Fibroblast of skin of abdomen (primary cell): ENCODE measurements around the gene ADAM8.
"Not testable (repeated sequence)": the region's sequence is repeated elsewhere in the genome, so short reads cannot be mapped to it uniquely, and the experiment has no call there.

Experiments used
- DNase-seq: peaks from one replicate; pipeline ENCODE4 v3.0.0-alpha.2; 2013

ADAM8 gene

DNA sequence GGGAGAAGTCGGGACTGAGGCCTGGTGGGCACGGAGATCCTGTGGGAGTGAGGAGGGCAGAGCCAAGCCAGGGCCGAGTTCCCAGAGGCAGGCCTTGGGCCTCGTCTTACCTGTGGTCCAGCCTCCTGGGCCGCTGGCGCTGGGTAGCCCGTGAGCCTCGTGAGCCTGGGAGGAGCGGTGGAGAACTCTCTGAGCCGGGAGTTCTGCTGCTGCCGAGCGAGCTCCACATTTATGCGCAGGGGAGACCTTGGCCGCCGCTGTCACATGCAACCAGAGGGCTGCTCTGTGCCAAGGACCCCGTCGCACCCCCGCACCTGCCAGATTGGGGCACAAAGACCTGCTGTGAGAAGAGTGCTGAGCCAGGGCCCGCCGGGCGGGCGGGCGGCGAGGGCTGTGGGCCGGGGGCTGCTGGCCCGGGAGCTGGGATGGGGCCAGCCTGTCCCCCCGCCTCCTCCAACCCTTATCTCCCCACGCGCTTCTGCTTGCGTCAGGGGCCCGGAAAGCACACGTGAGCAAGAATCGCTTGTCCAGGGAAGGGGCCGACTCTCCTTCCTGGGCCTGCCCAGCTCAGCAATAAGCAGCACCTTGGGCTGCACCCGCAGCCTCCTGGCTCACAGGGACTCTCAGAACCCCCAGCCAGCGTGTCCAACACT, 28.9 kb downstream of the ADAM8 start:
- DNase-seq, result no peak

- no peak for DNase-seq
These were observed 30.4 kb downstream of the ADAM8 start for GRCh38 chr10:133246236-133246626.

- no peak for DNase-seq
These were observed 31.0 kb downstream of the ADAM8 start for GRCh38 chr10:133245439-133246235.

- no peak for DNase-seq
These were observed 33.1 kb downstream of the ADAM8 start for GRCh38 chr10:133243593-133243992.

DNA sequence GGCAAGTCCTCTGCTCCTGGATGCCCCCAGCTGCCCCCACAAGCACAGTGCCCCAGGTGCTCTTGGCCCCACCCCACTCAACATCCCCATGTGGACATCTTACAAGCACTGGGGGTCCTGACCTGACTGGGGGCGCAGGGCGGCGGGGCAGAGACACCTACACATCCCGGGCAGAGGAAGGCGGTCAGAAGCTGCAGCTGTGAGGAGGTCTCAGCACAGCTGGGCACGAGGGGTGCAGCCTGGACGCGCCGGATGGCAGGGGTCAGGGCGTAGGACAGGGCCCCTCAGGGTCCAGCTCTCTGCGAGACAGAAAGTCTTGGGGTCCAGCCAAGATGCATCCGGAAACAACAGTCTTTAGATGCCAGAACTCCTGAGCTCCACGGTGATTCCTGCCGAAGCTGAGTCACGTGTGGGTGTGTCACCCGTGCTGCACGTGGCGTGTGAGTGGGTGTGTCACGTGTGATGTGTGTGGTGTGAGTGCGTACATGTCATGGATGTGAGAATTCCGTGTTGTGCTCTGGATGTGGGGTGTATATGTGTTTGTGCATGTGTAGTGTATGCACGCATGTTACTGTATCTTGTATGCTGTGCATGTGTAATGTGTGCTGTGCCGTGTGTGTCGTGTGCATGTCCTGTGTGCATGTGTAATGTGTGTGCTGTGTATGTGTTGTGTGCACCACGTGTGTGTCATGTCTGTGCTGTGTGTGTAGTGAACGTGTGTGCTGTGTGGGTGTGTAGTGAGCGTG, 33.9 kb downstream of the ADAM8 start:
- DNase-seq, result no peak

DNA sequence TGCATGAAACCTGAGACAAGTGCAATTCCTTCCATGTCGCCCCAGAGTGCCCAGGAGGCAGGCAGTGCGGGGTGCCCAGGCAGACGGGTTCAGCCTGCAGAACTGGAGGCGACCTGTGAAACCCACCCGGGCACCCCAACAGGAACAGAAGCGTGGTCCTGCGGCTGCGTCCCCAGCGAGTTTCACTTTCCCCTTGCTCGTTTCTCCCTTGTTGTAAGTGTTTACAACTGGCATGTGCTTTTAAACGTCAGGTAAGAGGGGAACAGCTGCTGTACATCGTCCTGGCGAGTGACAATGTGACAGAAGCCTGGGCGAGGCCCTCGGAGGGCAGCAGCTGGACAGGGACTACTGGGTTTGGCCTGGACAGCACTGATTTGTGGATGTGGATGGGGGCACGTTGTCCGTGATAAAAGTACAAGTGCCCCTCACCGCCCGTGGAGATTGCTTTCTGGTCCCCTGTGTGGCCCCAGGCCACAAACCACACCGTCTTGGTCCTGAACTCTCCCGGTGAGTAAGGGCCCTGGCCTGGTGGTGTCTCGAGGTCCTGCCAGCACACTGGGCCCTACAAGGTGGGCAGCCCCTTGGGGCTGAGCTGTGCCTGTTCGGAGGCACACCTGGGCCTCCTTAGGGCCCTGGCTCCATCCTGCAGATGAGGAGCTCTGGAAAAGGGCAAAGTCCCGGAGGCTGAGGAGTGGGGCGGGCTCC, 35.0 kb downstream of the ADAM8 start:
- DNase-seq, result no peak

- DNase-seq, result no peak
These were observed 36.7 kb downstream of the ADAM8 start for GRCh38 chr10:133239990-133240389.

GRCh38 chr10:133238466-133238804, 38.2 kb downstream of the ADAM8 start:
- DNase-seq, result no peak

GRCh38 chr10:133237588-133238465, 38.8 kb downstream of the ADAM8 start, which contains the start of gene VENTX:
Gene VENTX, plus strand, starts transcription at chr10:133237855. Its CDS starts 60 bp downstream, at chr10:133237915.
- no peak for DNase-seq

GRCh38 chr10:133237241-133237587, 39.5 kb downstream of the ADAM8 start:
- no peak for DNase-seq

- DNase-seq, result no peak
These were observed 40.0 kb downstream of the ADAM8 start for GRCh38 chr10:133236401-133237240.

DNA sequence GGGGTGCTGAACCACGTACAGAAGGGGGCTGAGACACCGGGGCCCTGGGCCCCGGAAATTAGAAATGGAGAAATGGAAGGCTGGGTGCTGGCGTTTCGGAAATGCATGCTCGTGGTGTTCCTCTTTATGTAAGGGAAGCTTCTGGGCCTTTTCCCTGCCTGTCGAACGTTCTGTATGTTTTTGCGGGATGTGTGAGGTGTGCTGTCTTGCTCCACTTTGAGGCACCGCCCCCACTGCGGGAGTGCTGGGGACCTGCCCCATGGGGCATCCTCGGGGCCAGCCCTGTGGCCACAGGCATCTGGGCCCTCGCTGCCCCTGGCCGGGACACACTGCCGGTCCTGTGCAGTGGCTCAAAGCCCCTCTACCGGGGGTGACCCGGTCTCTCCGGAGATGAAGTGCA, 40.7 kb downstream of the ADAM8 start:
- DNase-seq, result no peak

GRCh38 chr10:133235265-133235855, 41.3 kb downstream of the ADAM8 start:
- DNase-seq, result no peak

GRCh38 chr10:133234796-133235195, 41.9 kb downstream of the ADAM8 start:
- not testable (repeated sequence) for DNase-seq

GRCh38 chr10:133231946-133232574, 44.6 kb downstream of the ADAM8 start:
- no peak for DNase-seq

DNA sequence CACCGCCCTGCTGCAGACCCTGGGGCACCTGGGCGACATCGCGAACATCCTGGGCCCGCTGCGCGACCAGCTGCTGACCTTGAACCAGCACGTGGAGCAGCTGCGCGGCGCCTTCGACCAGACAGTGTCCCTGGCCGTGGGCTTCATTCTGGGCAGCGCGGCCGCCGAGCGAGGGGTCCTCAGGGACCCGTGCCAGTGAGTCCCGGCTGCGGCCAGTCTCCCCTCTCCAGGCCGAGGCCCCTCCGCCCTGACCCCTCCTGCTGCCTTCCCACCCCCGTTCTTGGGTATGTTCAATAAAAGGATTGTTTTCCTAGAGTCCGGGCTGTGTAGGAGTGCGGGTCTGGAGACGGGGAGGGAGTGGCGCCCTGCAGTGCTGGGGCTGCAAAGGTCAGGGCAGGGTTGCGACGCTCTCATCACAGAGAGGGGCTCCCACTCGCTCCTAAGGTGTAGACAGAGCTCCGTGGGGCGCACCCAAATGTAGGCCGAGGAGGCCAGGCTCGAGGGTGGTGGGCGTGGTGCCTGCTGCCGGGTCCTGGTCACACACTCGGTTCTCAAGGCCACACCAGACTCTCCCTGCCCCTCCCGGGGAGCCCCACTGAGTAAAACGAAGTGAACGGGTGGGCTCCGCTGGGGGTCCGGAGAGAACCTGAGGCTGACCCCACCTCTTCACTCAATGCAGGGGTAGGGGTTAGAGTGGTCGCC, 45.3 kb downstream of the ADAM8 start:
- DNase-seq, result no peak

DNA sequence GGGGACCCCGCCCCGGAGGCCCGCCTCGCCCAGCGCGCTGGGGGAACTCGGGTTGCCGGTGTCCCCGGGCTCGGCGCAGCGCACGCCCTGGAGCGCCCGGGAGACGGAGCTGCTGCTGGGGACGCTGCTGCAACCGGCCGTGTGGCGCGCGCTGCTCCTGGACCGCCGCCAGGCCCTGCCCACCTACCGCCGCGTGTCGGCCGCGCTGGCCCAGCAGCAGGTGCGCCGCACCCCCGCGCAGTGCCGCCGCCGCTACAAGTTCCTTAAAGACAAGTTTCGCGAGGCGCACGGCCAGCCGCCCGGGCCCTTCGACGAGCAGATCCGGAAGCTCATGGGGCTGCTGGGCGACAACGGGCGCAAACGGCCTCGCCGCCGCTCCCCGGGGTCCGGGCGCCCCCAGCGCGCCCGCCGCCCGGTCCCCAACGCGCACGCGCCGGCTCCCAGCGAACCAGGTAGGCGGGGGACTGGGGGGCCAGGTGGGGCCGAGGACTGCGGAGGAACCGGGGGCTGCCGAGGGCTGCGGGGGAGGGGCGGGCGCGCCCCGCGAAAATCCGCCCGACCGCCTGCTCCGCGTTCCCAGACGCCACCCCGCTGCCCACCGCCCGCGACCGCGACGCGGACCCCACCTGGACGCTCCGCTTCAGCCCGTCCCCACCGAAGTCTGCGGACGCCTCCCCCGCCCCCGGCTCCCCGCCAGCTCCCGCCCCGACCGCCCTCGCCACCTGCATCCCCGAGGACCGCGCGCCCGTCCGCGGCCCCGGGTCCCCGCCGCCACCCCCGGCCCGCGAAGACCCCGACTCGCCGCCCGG, 46.1 kb downstream of the ADAM8 start:
- no peak for DNase-seq

GRCh38 chr10:133230044-133230361, 46.7 kb downstream of the ADAM8 start, which contains the start of gene UTF1:
Gene UTF1, plus strand, starts transcription at chr10:133230217. Its CDS starts 72 bp downstream, at chr10:133230289.
- DNase-seq, result no peak
